GM23338 (cell line): Measurements from ENCODE around the gene TRAF3. TPM values are rescaled to one million over a fixed set of nuclear protein-coding genes. Genes with fewer than 3 reads are reported as not detected.

Experiments used
- ATAC-seq: fragments of 200-7000 bp; cut with Tn5 transposase; 3 replicates; pipeline ENCODE4 v1.9.1; 2020
- DNase-seq: peaks from one replicate; pipeline ENCODE4 v3.0.0-alpha.2; 2015; ENCODE audit warnings: low spot score
- H2AFZ ChIP-seq: fragments of 200-600 bp; sonication (generic); 2 replicates; pipeline ENCODE4 v1.8.0; 2016; ENCODE audit warnings: antibody characterized with exemption, mild to moderate bottlenecking, moderate library complexity
- H3F3A ChIP-seq: fragments of 200-600 bp; sonication (generic); replicated peaks from 2 replicates; pipeline ENCODE4 v1.8.0; 2017; ENCODE audit warnings: antibody characterized with exemption, mixed run types, low read depth
- H3K27ac ChIP-seq: fragments of 200-600 bp; sonication (generic); 2 replicates; pipeline ENCODE4 v1.6.1; 2016; ENCODE audit warnings: low read depth
- H3K27me3 ChIP-seq: fragments of 200-600 bp; sonication (generic); 2 replicates; pipeline ENCODE4 v1.8.0; 2016; ENCODE audit warnings: mild to moderate bottlenecking, mixed run types, moderate library complexity; ENCODE audit not compliant: insufficient read depth
- H3K36me3 ChIP-seq: fragments of 200-600 bp; sonication (generic); 2 replicates; pipeline ENCODE4 v1.8.0; 2016; ENCODE audit warnings: mild to moderate bottlenecking; ENCODE audit not compliant: insufficient read depth
- H3K4me1 ChIP-seq: fragments of 200-600 bp; sonication (generic); 2 replicates; pipeline ENCODE4 v1.8.0; 2016; ENCODE audit warnings: mild to moderate bottlenecking, moderate library complexity; ENCODE audit not compliant: insufficient read depth
- H3K4me2 ChIP-seq: fragments of 200-600 bp; sonication (generic); 2 replicates; pipeline ENCODE4 v1.7.1; 2017; ENCODE audit warnings: mixed run types
- H3K4me3 ChIP-seq: fragments of 200-600 bp; sonication (generic); 2 replicates; pipeline ENCODE4 v1.6.1; 2016; ENCODE audit warnings: mixed run types
- H3K79me2 ChIP-seq: fragments of 200-600 bp; sonication (generic); replicated peaks from 2 replicates; pipeline ENCODE4 v1.8.0; 2017; ENCODE audit warnings: mild to moderate bottlenecking; ENCODE audit not compliant: insufficient read depth
- H3K9me2 ChIP-seq: fragments of 200-600 bp; sonication (generic); 2 replicates; pipeline ENCODE4 v1.8.0; 2017; ENCODE audit not compliant: insufficient read depth
- H4K20me1 ChIP-seq: fragments of 200-600 bp; sonication (generic); replicated peaks from 2 replicates; pipeline ENCODE4 v1.8.0; 2017; ENCODE audit warnings: mild to moderate bottlenecking; ENCODE audit not compliant: insufficient read depth
- H3K27ac Mint-ChIP-seq: 2 replicates; pipeline ENCODE4 v1.8.0; 2020; ENCODE audit warnings: inconsistent platforms, mild to moderate bottlenecking, moderate library complexity, mixed read lengths
- H3K27me3 Mint-ChIP-seq: 3 replicates; pipeline ENCODE4 v1.8.0; 2022; ENCODE audit warnings: low read depth, mild to moderate bottlenecking, moderate library complexity, mixed read lengths, inconsistent platforms; ENCODE audit not compliant: insufficient read depth, poor library complexity
- H3K36me3 Mint-ChIP-seq: 3 replicates; pipeline ENCODE4 v1.8.0; 2021; ENCODE audit warnings: low read depth, mild to moderate bottlenecking, inconsistent platforms, moderate library complexity, mixed read lengths
- H3K4me1 Mint-ChIP-seq: 3 replicates; pipeline ENCODE4 v1.8.0; 2020; ENCODE audit warnings: mild to moderate bottlenecking, inconsistent platforms, mixed read lengths
- H3K4me3 Mint-ChIP-seq: 3 replicates; pipeline ENCODE4 v1.8.0; 2021; ENCODE audit warnings: moderate library complexity, mild to moderate bottlenecking, inconsistent platforms, mixed read lengths
- H3K9me3 Mint-ChIP-seq: 3 replicates; pipeline ENCODE4 v1.8.0; 2020; ENCODE audit warnings: moderate library complexity, mild to moderate bottlenecking, inconsistent platforms, mixed read lengths
- CREB1 ChIP-seq: fragments of 250-450 bp; sonication (Bioruptor Pico); IDR thresholded peaks from 2 replicates; pipeline ENCODE4 v1.5.0; 2020; ENCODE audit warnings: low read depth, mild to moderate bottlenecking, moderate library complexity
- CTCF ChIP-seq, 2 experiments: fragments of 200-600 bp in 1 of 2; sonication (generic) in 1 of 2; conservative IDR thresholded peaks; 2 replicates each; pipeline versions ENCODE4 v1.5.1 to v1.6.1; 2016 to 2017; ENCODE audit warnings: antibody characterized with exemption in 2 of 2, low read depth in 2 of 2, mild to moderate bottlenecking in 2 of 2, moderate library complexity in 1 of 2
- ETS1 ChIP-seq: IDR thresholded peaks from 2 replicates; pipeline ENCODE4 v1.6.1; 2016; ENCODE audit warnings: antibody characterized with exemption
- EZH2 ChIP-seq: fragments of 200-600 bp; sonication (generic); IDR thresholded peaks from one replicate; pipeline ENCODE4 v1.8.0; 2017; ENCODE audit warnings: antibody characterized with exemption, mild to moderate bottlenecking, low read depth; ENCODE audit not compliant: unreplicated experiment
- EZH2phosphoT487 ChIP-seq: fragments of 200-600 bp; sonication (generic); IDR thresholded peaks from one replicate; pipeline ENCODE4 v1.8.1; 2018; ENCODE audit warnings: antibody characterized with exemption; ENCODE audit not compliant: unreplicated experiment
- NANOG ChIP-seq: IDR thresholded peaks from 2 replicates; pipeline ENCODE4 v1.6.1; 2016; ENCODE audit warnings: antibody characterized with exemption, borderline replicate concordance
- POLR2AphosphoS5 ChIP-seq: IDR thresholded peaks from 2 replicates; pipeline ENCODE4 v1.6.1; 2016; ENCODE audit warnings: antibody characterized with exemption, low read depth
- REST ChIP-seq: IDR thresholded peaks from one replicate; pipeline ENCODE4 v1.6.1; 2018; ENCODE audit warnings: antibody characterized with exemption; ENCODE audit not compliant: unreplicated experiment
- STAT1 ChIP-seq: IDR thresholded peaks from one replicate; pipeline ENCODE4 v1.6.1; 2016; ENCODE audit warnings: antibody characterized with exemption; ENCODE audit not compliant: unreplicated experiment
- ZNF331 ChIP-seq: fragments of 250-450 bp; sonication (Bioruptor Pico); IDR thresholded peaks from 2 replicates; pipeline ENCODE4 v1.5.0; 2020; ENCODE audit warnings: low read depth, mild to moderate bottlenecking, moderate library complexity
- ZNF462 ChIP-seq: fragments of 250-450 bp; sonication (Bioruptor Pico); IDR thresholded peaks from 2 replicates; pipeline ENCODE4 v1.5.0; 2020; ENCODE audit warnings: mild to moderate bottlenecking, moderate library complexity
- polyA plus RNA-seq: library from polyadenylated mRNA; unstranded; fragments of >200 nt; fragmentation: Nextera tagmentation; extraction: Ambion mirVana; gene quantifications from 2 replicates; pipeline ENCODE4 v1.2.1, GENCODE V29; 2016
- total RNA-seq: library from RNA; depleted of rRNA; stranded (reverse); fragments of >200 nt; shearing (Covaris generic); gene quantifications from 2 replicates; pipeline ENCODE4 v1.2.3, GENCODE V29; 2014

The TRAF3 gene
- total and polyA plus RNA-seq, 2 experiments from 2014 or later: 3.7 to 9.3 TPM

GRCh38 chr14:102907303-102907844 lies 130.1 kb downstream of the TRAF3 start (continued):
- TF ChIP-seq ZNF462 (CRISPR knock-in tag) (no peak), NANOG (no peak)

GRCh38 chr14:102907980-102908730 lies 130.9 kb downstream of the TRAF3 start:
- DNase-seq (no peak), ATAC-seq (no peak)
- H3K27me3 Mint-ChIP-seq: peaks cover under 1% of the 10 kb centered on the region
- Histone ChIP-seq H3K27me3 (no peaks in the 10 kb centered on the region), H3K4me1 (no peaks in the 10 kb centered on the region), H3K9me2 (no peaks in the 10 kb centered on the region), H3K4me3 (no peak overlapping the region), H4K20me1 (no peaks in the 10 kb centered on the region), H3K27ac (no peak overlapping the region), H3F3A (0 out of 2 replicates have a peak, but pooled peaks cover 7% of the 10 kb centered on the region), H3K79me2 (no peaks in the 10 kb centered on the region), H3K4me2 (no peak overlapping the region), H3K36me3 (no peaks in the 10 kb centered on the region), H2AFZ (no peak overlapping the region)
- H3K36me3 Mint-ChIP-seq: peaks cover 36% of the 10 kb centered on the region
- no peak overlapping the region for H3K4me3 Mint-ChIP-seq
- no peaks in the 10 kb centered on the region; the same call in 2 of the 3 replicates for H3K4me1 Mint-ChIP-seq
- H3K27ac Mint-ChIP-seq: no peak overlapping the region
- H3K9me3 Mint-ChIP-seq: peaks cover 23% of the 10 kb centered on the region
- TF ChIP-seq REST (no peak), CTCF (conservative IDR thresholded peaks at IDR 0.05; ENCODE audit: low read depth in 2 of 2) (no peak), EZH2phosphoT487 (no peak), CREB1 (CRISPR knock-in tag) (no peak), POLR2AphosphoS5 (no peak), STAT1 (no peak), ZNF331 (CRISPR knock-in tag) (no peak), EZH2 (no peak), ETS1 (no peak), NANOG (no peak)
